Heart right ventricle (tissue), 16 donors: ENCODE measurements around the gene SLX4IP. TPM values are rescaled to one million over a fixed set of nuclear protein-coding genes. Genes with fewer than 3 reads are reported as not detected.

Experiments
- ATAC-seq, 8 donors: fragments of 200-7000 bp; cut with Tn5 transposase; one replicate each; pipeline ENCODE4 v1.9.1; 2020; ENCODE audit warnings: mild to moderate bottlenecking in 8 of 8, moderate library complexity in 8 of 8, moderate number of reproducible peaks in 1 of 8
- DNase-seq, 2 donors: peaks; one replicate each; pipeline ENCODE4 v3.0.0-alpha.2; 2020
- H3K27ac ChIP-seq, 10 donors: fragments of 200-600 bp; sonication (generic) in 2 of 10; one replicate each; pipeline versions ENCODE4 v1.5.0 to v1.8.0; 2020 to 2022; ENCODE audit warnings: mild to moderate bottlenecking in 3 of 10
- H3K27me3 ChIP-seq, 7 donors: fragments of 200-600 bp; one replicate each; pipeline ENCODE4 v1.8.0; 2021 to 2022; ENCODE audit warnings: mild to moderate bottlenecking in 2 of 7
- H3K36me3 ChIP-seq, 9 donors: fragments of 200-600 bp; sonication (generic) in 1 of 9; one replicate each; pipeline versions ENCODE4 v1.5.0 to v1.8.0; 2020 to 2022; ENCODE audit warnings: mild to moderate bottlenecking in 2 of 9
- H3K4me1 ChIP-seq, 9 donors: fragments of 200-600 bp; sonication (generic) in 1 of 9; one replicate each; pipeline versions ENCODE4 v1.5.0 to v1.8.0; 2020 to 2022; ENCODE audit warnings: mild to moderate bottlenecking in 4 of 9
- H3K4me3 ChIP-seq, 10 donors: fragments of 200-600 bp; sonication (generic) in 2 of 10; one replicate each; pipeline versions ENCODE4 v1.5.0 to v1.8.0; 2020 to 2022; ENCODE audit warnings: mild to moderate bottlenecking in 7 of 10, moderate library complexity in 2 of 10
- H3K9me3 ChIP-seq, 11 donors: fragments of 200-600 bp in 10 of 11; sonication (generic) in 2 of 11; one replicate each; pipeline versions ENCODE4 v1.5.0 to v1.8.0; 2013 to 2022; ENCODE audit warnings: mild to moderate bottlenecking in 2 of 11, control low read depth in 1 of 11, moderate library complexity in 1 of 11
- CTCF ChIP-seq, 9 donors: fragments of 200-600 bp; sonication (generic) in 2 of 9; IDR thresholded peaks; one replicate each; pipeline versions ENCODE4 v1.5.0 to v1.8.0; 2021 to 2022; ENCODE audit warnings: antibody characterized with exemption in 9 of 9, mild to moderate bottlenecking in 5 of 9, moderate library complexity in 1 of 9
- WGBS, 2 donors: extraction: QIAGEN DNeasy Blood & Tissue Kit; methylation state at CpG; one replicate each; pipeline ENCODE4 v1.1.7; 2013; ENCODE audit warnings: inconsistent platforms in 1 of 2; 5-methylcytosine and 5-hydroxymethylcytosine counted together
- intact Hi-C, 10 donors: fragments of 100-400 bp; cut with DNase I; formaldehyde crosslinking; loops; one replicate each; pipeline versions ENCODE4 v1.11.1 to v1.14.2; 2022
- polyA plus RNA-seq, 2 donors: library from polyadenylated mRNA; stranded (reverse); fragments of 200-250 nt; gene quantifications; one replicate each; pipeline ENCODE4 v1.2.3, GENCODE V29; 2013
- total RNA-seq, 10 donors: library from RNA; stranded (reverse); fragmentation: NEBNext Ultra II Directional in 3 of 10; extraction: Animal tissue kit (Norgen Biotek cat#: 25700) in 3 of 10; gene quantifications; one replicate each; pipeline versions ENCODE4 v1.2.1 to v1.2.4, GENCODE V29; 2021 to 2023
- donor health status: Arrhythmogenic right ventricular cardiomyopathy.
- donor health status: ischemic (EF 13 %, LVEDD 7.1; RV severe dilation, severe dysfunction).
- donor health status: healthy with polysubstance abuse.
- donor health status: DM: no; HTN: yes; CAD: no.
- donor health status: DM: no; HTN: no; CAD: no.
- donor health status: ischemic (EF 25% LVEDD 6.9; RV normal size, moderate dysfunction).
- donor health status: ischemic (EF 25% LVEDD 5.7; RV mildly dilated, moderate dysfunction).
- donor health status: healthy.
- donor health status: DM: yes; HTN: yes; CAD: no.
- donor health status: Ischemic cardiomyopathy.
- donor health status: ischemic (EF 35%, LVEDD 5.7; RV mildly dilated, moderate dysfunction).
- donor health status: nonischemic (EF 11% LVEDD 7.7; RV severe dilation, severe dysfunction).
- donor health status: DM: yes; HTN: yes; CAD: no.
- donor health status: PGD.
- donor health status: ischemic (EF 29% LVEDD 5.4; RV normal size, mild dysfunction).
- donor health status: nonischemic (EF 23%, LVEDD 6.1; RV moderate dilation, normal function).

Gene SLX4IP
- total and polyA plus RNA-seq, 12 donors: 0.71 to 3.1 (median 2.6) TPM

GRCh38 chr20:10508060-10508459, 73.0 kb downstream of the SLX4IP start:
- H3K27me3 ChIP-seq: no peaks in the 10 kb centered on the region
- DNase-seq: no peak
- intact Hi-C loops: no loop called here
- no peak for TF ChIP-seq CTCF (IDR thresholded peaks at IDR 0.05)
- H3K4me1 ChIP-seq: peaks cover 5 to 61% (median 45%) of the 10 kb centered on the region in 9 donors
- 82 to 89% methylated on average over 4 of the region's 4 CpGs for WGBS, 2 donors
- peak overlapping the region in 7 of 10 donors; percentile 25 to 77 (median 59) for H3K27ac ChIP-seq
- H3K4me3 ChIP-seq: no peak overlapping the region
- H3K36me3 ChIP-seq: no peaks in the 10 kb centered on the region
- peak in 1 of 8 donors; percentile 21 for ATAC-seq
- H3K9me3 ChIP-seq: no peaks in the 10 kb centered on the region

GRCh38 chr20:10508468-10509251, 73.6 kb downstream of the SLX4IP start:
- intact Hi-C loops: no loop called here
- H3K4me3 ChIP-seq: no peak overlapping the region
- peaks cover 5 to 64% (median 45%) of the 10 kb centered on the region in 9 donors for H3K4me1 ChIP-seq
- H3K27ac ChIP-seq: peak overlapping the region in 9 of 10 donors; percentile 25 to 77 (median 59)
- ATAC-seq: peak in 7 of 8 donors; percentile 19 to 36 (median 32)
- WGBS, 2 donors: 30 to 34% methylated on average over 8 of the region's 8 CpGs
- H3K27me3 ChIP-seq: no peaks in the 10 kb centered on the region
- TF ChIP-seq CTCF (IDR thresholded peaks at IDR 0.05): no peak
- DNase-seq: no peak
- no peaks in the 10 kb centered on the region for H3K9me3 ChIP-seq
- H3K36me3 ChIP-seq: no peaks in the 10 kb centered on the region

- H3K27ac ChIP-seq: peak overlapping the region in 7 of 10 donors; percentile 25 to 77 (median 59)
- ATAC-seq (no peak), DNase-seq (no peak)
- H3K4me3 ChIP-seq: no peak overlapping the region
- H3K36me3 ChIP-seq: no peaks in the 10 kb centered on the region
- WGBS, 2 donors: 94 to 96% methylated on average over 6 of the region's 6 CpGs
- intact Hi-C loops: no loop called here
- peaks cover 5 to 68% (median 51%) of the 10 kb centered on the region in 9 donors for H3K4me1 ChIP-seq
- no peak for TF ChIP-seq CTCF (IDR thresholded peaks at IDR 0.05)
- H3K27me3 ChIP-seq: no peaks in the 10 kb centered on the region
- no peaks in the 10 kb centered on the region for H3K9me3 ChIP-seq
Observed at GRCh38 chr20:10509376-10509775, 74.3 kb downstream of the SLX4IP start.

GRCh38 chr20:10510216-10510615, 75.1 kb downstream of the SLX4IP start:
- no peaks in the 10 kb centered on the region for H3K9me3 ChIP-seq
- WGBS, 2 donors: 92 to 94% methylated on average over 3 of the region's 3 CpGs
- no peak for DNase-seq
- intact Hi-C loops: no loop called here
- no peak for ATAC-seq
- H3K4me3 ChIP-seq: no peak overlapping the region
- H3K27me3 ChIP-seq: no peaks in the 10 kb centered on the region
- peaks cover 5 to 65% (median 49%) of the 10 kb centered on the region in 9 donors for H3K4me1 ChIP-seq
- no peak overlapping the region for H3K27ac ChIP-seq
- TF ChIP-seq CTCF (IDR thresholded peaks at IDR 0.05): no peak
- H3K36me3 ChIP-seq: no peaks in the 10 kb centered on the region
